ENCODE results near the gene BCL11A.

BCL11A gene

GRCh38 chr2:60507211-60507965 is 46.1 kb downstream of the BCL11A start:
- DNase-seq (ENCODE audit: insufficient read length, low spot score) (no peak), FAIRE-seq (no peak)
- no peak for TF ChIP-seq CTCF (IDR thresholded peaks at IDR 0.05; ENCODE audit: insufficient read depth, missing control alignments)

GRCh38 chr2:60505880-60506260 is 47.6 kb downstream of the BCL11A start:
- DNase-seq (ENCODE audit: insufficient read length, low spot score) (no peak), FAIRE-seq (no peak)
- TF ChIP-seq CTCF (IDR thresholded peaks at IDR 0.05; ENCODE audit: insufficient read depth, missing control alignments) = no peak

- FAIRE-seq = no peak
- no peak for TF ChIP-seq CTCF (IDR thresholded peaks at IDR 0.05; ENCODE audit: insufficient read depth, missing control alignments)
- no peak for DNase-seq (ENCODE audit: insufficient read length, low spot score)
These were observed 48.1 kb downstream of the BCL11A start for GRCh38 chr2:60505240-60505879.

GRCh38 chr2:60504049-60504448 is 49.4 kb downstream of the BCL11A start:
- no peak for DNase-seq (ENCODE audit: insufficient read length, low spot score)
- no peak for FAIRE-seq
- TF ChIP-seq CTCF (IDR thresholded peaks at IDR 0.05; ENCODE audit: insufficient read depth, missing control alignments) = no peak

GRCh38 chr2:60502144-60502543 is 51.3 kb downstream of the BCL11A start:
- FAIRE-seq (peak; percentile 78), DNase-seq (ENCODE audit: insufficient read length, low spot score) (no peak)
- TF ChIP-seq CTCF (IDR thresholded peaks at IDR 0.05; ENCODE audit: insufficient read depth, missing control alignments) = no peak

- DNase-seq (ENCODE audit: insufficient read length, low spot score) (no peak), FAIRE-seq (no peak)
- TF ChIP-seq CTCF (IDR thresholded peaks at IDR 0.05; ENCODE audit: insufficient read depth, missing control alignments) = no peak
These were observed 52.6 kb downstream of the BCL11A start for GRCh38 chr2:60500861-60501260.

GRCh38 chr2:60499651-60500265 is 53.7 kb downstream of the BCL11A start:
- TF ChIP-seq CTCF (IDR thresholded peaks at IDR 0.05; ENCODE audit: insufficient read depth, missing control alignments) = no peak
- DNase-seq (ENCODE audit: insufficient read length, low spot score) = peak; percentile 65
- no peak for FAIRE-seq
